Measurements from ENCODE around the gene C5orf15.
"Not testable (repeated sequence)": the region's sequence is repeated elsewhere in the genome, so short reads cannot be mapped to it uniquely, and the experiment has no call there.

The C5orf15 gene

DNA sequence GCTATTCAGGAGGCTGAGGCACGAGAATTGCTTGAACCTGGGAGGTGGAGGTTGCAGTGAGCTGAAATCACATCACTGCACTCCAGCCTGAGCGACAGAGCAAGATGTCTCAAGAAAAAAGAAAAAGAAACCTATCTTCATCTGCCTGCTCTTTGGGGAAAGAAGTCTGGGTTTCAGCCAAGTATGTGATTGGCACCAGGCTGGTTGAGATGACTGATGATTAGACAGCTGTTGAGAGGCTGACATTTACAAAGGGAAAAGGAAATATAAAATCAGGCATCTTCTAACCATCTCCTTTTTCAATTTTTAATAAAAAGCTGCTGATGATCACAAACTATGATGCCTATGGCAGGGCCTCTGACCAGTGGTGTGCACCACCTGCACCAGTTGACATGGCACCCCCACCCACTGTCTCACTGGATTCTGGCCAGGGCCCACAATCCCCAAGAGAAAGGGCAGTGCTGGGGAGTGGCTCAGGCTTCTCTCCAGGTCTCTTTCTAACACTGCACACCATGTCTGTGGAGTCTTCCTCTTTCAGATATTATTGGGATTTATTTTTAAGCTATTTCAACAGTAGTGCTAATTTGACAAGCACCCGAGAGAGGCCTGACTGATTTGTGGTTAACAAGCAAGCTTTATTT lies 17.2 kb upstream of the C5orf15 start:
- no peak for TF ChIP-seq GATA1 (IDR thresholded peaks at IDR 0.05; ENCODE audit: low read depth, low read length)
- no peak for TF ChIP-seq POLR2A (IDR thresholded peaks at IDR 0.05; ENCODE audit: low read length)
- no peak for DNase-seq

DNA sequence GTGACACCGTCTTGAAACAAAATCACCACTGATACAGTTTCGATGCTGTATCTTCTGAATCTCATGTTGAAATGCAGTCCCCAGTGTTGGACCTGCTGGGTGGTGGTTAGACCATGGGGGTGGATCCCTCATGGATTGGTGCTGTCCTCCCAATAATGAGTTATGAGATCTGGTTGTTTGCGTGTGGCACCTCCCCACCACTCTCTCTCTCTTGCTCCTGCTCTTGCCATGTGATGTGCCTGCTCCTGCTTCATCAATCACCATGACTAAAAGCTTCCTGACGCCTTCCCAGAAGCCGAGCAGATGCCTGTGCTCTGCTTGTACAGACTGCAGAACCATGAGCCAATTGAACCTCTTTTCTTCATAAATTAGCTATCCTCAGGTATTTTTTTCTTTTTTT lies 15.2 kb upstream of the C5orf15 start:
- no peak for TF ChIP-seq POLR2A (IDR thresholded peaks at IDR 0.05; ENCODE audit: low read length)
- TF ChIP-seq GATA1 (IDR thresholded peaks at IDR 0.05; ENCODE audit: low read depth, low read length), result no peak
- no peak for DNase-seq

DNA sequence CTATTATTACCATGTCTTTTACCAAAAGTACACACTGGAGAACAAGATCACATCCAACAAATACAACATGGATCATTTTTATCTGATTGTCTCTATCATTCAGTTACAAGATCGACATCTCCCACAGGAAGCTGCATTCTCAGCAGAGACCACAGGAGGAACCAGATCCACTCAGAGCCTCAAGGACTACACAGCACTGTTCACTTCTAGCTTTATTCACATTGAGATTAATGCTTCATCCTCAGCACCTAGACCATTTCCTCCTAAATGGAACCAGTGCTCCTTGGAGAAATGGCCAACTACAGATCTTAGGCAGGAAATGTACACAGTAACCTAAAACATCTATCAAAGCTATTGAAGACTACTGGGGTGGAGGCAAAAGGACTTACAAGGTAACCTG lies 13.3 kb upstream of the C5orf15 start:
- TF ChIP-seq POLR2A (IDR thresholded peaks at IDR 0.05; ENCODE audit: low read length) (no peak), GATA1 (IDR thresholded peaks at IDR 0.05; ENCODE audit: low read depth, low read length) (no peak)
- DNase-seq, result no peak

GRCh38 chr5:133980652-133981051 lies 12.2 kb upstream of the C5orf15 start:
- TF ChIP-seq POLR2A (IDR thresholded peaks at IDR 0.05; ENCODE audit: low read length) (no peak), GATA1 (IDR thresholded peaks at IDR 0.05; ENCODE audit: low read depth, low read length) (no peak)
- DNase-seq, result no peak

- DNase-seq, result no peak
- TF ChIP-seq GATA1 (IDR thresholded peaks at IDR 0.05; ENCODE audit: low read depth, low read length) (no peak), POLR2A (IDR thresholded peaks at IDR 0.05; ENCODE audit: low read length) (no peak)
Observed at GRCh38 chr5:133978943-133979342, 10.5 kb upstream of the C5orf15 start.

GRCh38 chr5:133977858-133978257 lies 9.4 kb upstream of the C5orf15 start:
- TF ChIP-seq POLR2A (IDR thresholded peaks at IDR 0.05; ENCODE audit: low read length) (no peak), GATA1 (IDR thresholded peaks at IDR 0.05; ENCODE audit: low read depth, low read length) (no peak)
- no peak for DNase-seq

- no peak for DNase-seq
- no peak for TF ChIP-seq GATA1 (IDR thresholded peaks at IDR 0.05; ENCODE audit: low read depth, low read length)
- no peak for TF ChIP-seq POLR2A (IDR thresholded peaks at IDR 0.05; ENCODE audit: low read length)
Observed at GRCh38 chr5:133977161-133977787, 8.8 kb upstream of the C5orf15 start.

DNA sequence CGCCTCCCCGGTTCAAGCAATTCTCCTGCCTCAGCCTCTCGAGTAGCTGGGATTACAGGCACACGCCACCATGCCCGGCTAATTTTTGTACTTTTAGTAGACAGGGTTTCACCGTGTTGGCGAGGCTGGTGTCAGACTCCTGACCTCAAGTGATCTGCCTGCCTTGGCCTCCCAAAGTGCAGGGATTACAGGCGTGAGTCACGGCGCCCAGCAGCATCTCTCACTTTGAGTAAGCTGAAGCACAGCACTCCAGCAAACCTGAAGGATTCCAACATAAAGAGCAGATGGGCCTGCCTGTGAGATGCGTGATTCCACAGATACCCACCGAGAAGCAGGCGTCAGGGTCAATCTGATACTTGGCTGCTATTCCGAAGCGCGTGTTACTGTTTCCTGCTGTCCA lies 7.1 kb upstream of the C5orf15 start:
- not testable (repeated sequence) for DNase-seq

DNA sequence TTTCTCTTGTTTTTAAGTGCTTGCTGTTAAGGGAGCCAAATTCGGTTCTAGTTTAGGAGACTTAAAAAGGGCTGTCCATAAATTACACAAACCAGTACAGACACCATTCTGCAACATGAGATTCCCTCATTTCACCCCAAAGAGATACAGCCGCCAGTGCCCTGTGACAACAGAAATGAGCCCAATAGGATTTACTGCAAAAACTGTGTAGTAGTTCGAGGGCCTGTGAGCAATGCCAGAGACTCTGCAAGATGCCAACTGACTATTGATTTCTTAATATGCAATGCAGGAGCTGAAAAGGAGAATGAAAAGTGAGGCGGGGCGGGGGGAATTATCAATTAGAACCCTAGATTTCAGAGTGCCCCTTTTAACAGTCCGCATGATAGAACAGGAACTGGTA lies 5.7 kb upstream of the C5orf15 start:
- no peak for TF ChIP-seq GATA1 (IDR thresholded peaks at IDR 0.05; ENCODE audit: low read depth, low read length)
- TF ChIP-seq POLR2A (IDR thresholded peaks at IDR 0.05; ENCODE audit: low read length), result no peak
- no peak for DNase-seq

DNA sequence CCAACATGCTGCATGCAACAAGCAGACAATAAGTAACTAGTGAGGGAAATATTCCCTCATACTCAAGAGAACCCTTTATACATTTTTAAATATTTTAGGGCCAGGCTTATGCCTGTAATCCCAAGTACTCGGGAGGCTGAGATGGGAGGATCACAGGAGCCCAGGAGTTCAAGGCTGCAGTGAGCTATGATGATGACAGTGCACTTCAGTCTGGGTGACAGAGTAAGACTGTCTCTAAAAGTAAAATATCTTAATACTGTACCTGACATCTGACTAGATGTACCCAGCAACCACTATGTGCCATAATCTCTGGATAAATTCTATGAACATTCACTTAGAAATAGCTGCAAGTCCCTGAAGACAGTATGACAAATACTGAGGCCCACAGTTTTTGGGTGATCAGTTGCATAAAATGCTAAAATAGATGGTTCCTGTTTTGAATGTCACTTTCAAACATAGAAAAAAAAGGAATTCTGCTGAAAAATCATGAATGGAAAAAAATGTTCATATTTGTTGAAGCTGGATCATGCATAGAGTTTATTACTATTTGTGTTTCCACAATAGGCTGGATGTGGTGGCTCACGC lies 2.0 kb upstream of the C5orf15 start:
- no peak for TF ChIP-seq GATA1 (IDR thresholded peaks at IDR 0.05; ENCODE audit: low read depth, low read length)
- TF ChIP-seq POLR2A (IDR thresholded peaks at IDR 0.05; ENCODE audit: low read length), result no peak
- no peak for DNase-seq

DNA sequence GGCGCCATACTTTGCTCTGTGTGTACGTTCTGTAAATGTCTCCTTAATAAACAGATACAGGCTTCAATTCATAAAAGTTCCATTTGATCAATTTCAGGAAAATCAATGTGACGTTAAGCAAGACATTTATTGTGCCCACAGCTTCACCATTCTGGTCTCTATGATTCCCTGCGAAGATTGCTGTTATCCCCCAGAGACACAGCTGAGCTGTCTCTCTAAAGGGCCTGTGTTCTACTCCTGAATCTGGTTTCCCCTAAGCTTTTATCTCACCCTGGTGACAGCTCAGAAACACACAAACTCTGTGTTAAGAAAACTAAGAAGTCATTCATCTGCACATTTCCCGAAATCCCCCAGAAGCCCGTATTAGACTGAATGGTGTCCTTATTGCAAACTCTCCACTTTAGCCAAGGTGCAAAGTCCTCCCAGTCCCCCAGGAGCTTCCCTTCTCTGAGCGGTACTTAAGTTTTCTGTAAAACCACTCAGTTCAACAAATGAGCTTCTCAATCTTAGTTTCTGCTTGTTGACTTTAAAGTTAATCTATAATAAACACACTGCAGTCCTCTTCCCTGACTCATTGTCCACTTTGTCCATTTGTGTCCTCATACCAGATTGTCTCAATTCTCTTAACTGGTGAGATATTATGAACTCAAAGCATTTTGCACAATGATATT lies 1.4 kb upstream of the C5orf15 start:
- no peak for TF ChIP-seq POLR2A (IDR thresholded peaks at IDR 0.05; ENCODE audit: low read length)
- TF ChIP-seq GATA1 (IDR thresholded peaks at IDR 0.05; ENCODE audit: low read depth, low read length), result no peak
- no peak for DNase-seq

GRCh38 chr5:133967698-133968203 lies 674 bp downstream of the C5orf15 start:
- DNase-seq, result peak; percentile 59 to 65
- TF ChIP-seq GATA1 (IDR thresholded peaks at IDR 0.05; ENCODE audit: low read depth, low read length) (no peak), POLR2A (IDR thresholded peaks at IDR 0.05; ENCODE audit: low read length) (no peak)

DNA sequence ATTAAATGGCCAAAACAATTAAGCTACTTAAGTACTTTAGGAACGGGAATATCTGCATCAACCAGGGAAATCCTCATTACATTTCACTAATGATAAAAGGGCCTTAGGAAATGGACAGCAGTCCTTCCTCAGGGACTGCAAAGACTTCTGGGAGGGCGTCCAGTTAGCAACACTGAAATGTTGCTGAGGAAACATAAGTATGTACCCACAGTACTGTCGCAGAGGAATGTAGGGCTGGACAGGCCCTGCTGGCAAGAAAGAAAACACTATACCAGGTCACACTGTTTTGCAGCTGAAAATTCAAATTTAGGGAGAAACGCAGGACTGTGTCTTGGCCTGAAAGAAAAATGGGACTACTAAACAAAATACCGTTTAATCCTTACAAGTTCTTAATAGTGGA lies 1.3 kb downstream of the C5orf15 start:
- peak in 1 of 2 experiments; percentile 16 for DNase-seq
- TF ChIP-seq POLR2A (IDR thresholded peaks at IDR 0.05; ENCODE audit: low read length) (no peak), GATA1 (IDR thresholded peaks at IDR 0.05; ENCODE audit: low read depth, low read length) (no peak)

DNA sequence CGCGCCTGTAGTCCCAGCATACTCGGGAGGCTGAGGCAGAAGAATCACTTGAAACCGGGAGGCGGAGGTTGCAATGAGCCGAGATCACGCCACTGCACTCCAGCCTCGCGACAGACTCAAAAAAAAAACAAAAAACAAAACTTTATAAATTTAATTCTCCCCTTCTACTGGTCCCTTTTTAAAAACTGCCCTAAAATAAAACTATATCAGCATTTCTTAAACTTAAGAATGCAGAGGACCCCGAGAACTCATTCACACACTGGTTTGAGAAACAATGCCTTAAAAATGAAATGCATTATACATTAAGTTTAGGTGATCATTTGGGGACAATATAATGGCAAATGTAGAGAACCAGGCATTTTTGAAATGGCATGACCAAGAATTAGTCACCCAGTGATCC lies 2.3 kb downstream of the C5orf15 start:
- TF ChIP-seq GATA1 (IDR thresholded peaks at IDR 0.05; ENCODE audit: low read depth, low read length) (no peak), POLR2A (IDR thresholded peaks at IDR 0.05; ENCODE audit: low read length) (no peak)
- no peak for DNase-seq
